Ectodermal cell (in vitro differentiated cells): Measurements from ENCODE around the gene LTV1.

Experiments
- H3K27ac ChIP-seq: 2 replicates; pipeline ENCODE4 v1.7.0; 2013; ENCODE audit warnings: mild to moderate bottlenecking, low read depth, low read length; ENCODE audit not compliant: insufficient read depth, poor library complexity, severe bottlenecking
- H3K27me3 ChIP-seq: 2 replicates; pipeline ENCODE4 v1.7.0; 2013; ENCODE audit warnings: mild to moderate bottlenecking, low read length; ENCODE audit not compliant: insufficient read depth, control insufficient read depth, poor library complexity, severe bottlenecking
- H3K36me3 ChIP-seq: one replicate; pipeline ENCODE4 v1.7.0; 2013; ENCODE audit warnings: low read length; ENCODE audit not compliant: control insufficient read depth, insufficient read depth
- H3K4me1 ChIP-seq: one replicate; pipeline ENCODE4 v1.7.0; 2013; ENCODE audit warnings: low read length; ENCODE audit not compliant: control insufficient read depth, insufficient read depth
- H3K4me3 ChIP-seq: 2 replicates; pipeline ENCODE4 v1.7.0; 2013; ENCODE audit warnings: low read depth, low read length, control low read depth; ENCODE audit not compliant: insufficient read depth
- H3K9me3 ChIP-seq: 2 replicates; pipeline ENCODE4 v1.7.0; 2013; ENCODE audit warnings: mild to moderate bottlenecking, low read length, moderate library complexity; ENCODE audit not compliant: control insufficient read depth
- WGBS, 2 experiments: methylation state at CpG; one replicate each; pipeline ENCODE4 v1.1.7; 2013; ENCODE audit warnings: missing lambda C conversion rate in 2 of 2; 5-methylcytosine and 5-hydroxymethylcytosine counted together

Gene LTV1

GRCh38 chr6:143884216-143884900, 41.2 kb downstream of the LTV1 start:
- H3K27me3 ChIP-seq: no peaks in the 10 kb centered on the region
- H3K4me3 ChIP-seq: no peak overlapping the region
- H3K27ac ChIP-seq: no peak overlapping the region
- no peaks in the 10 kb centered on the region for H3K9me3 ChIP-seq
- 91 to 93% methylated on average over 7 of the region's 7 CpGs for WGBS, 2 experiments
- no peaks in the 10 kb centered on the region for H3K36me3 ChIP-seq
- H3K4me1 ChIP-seq: no peaks in the 10 kb centered on the region

- Histone ChIP-seq H3K4me3 (no peak overlapping the region), H3K27me3 (no peaks in the 10 kb centered on the region), H3K4me1 (no peaks in the 10 kb centered on the region), H3K9me3 (no peaks in the 10 kb centered on the region), H3K27ac (no peak overlapping the region), H3K36me3 (no peaks in the 10 kb centered on the region)
- WGBS, 2 experiments: 87 to 90% methylated on average over 1 of the region's 1 CpG
Measured at GRCh38 chr6:143885116-143885515, 42.0 kb downstream of the LTV1 start.

- 83 to 100% methylated on average over 1 of the region's 1 CpG for WGBS, 2 experiments
- Histone ChIP-seq H3K27ac (no peak overlapping the region), H3K4me3 (no peak overlapping the region), H3K9me3 (no peaks in the 10 kb centered on the region), H3K27me3 (no peaks in the 10 kb centered on the region), H3K4me1 (no peaks in the 10 kb centered on the region), H3K36me3 (no peaks in the 10 kb centered on the region)
Measured at GRCh38 chr6:143894655-143895054, 51.5 kb downstream of the LTV1 start.

GRCh38 chr6:143896126-143896860, 53.2 kb downstream of the LTV1 start:
- Histone ChIP-seq H3K4me3 (no peak overlapping the region), H3K9me3 (no peaks in the 10 kb centered on the region), H3K36me3 (no peaks in the 10 kb centered on the region), H3K27me3 (no peaks in the 10 kb centered on the region), H3K4me1 (no peaks in the 10 kb centered on the region), H3K27ac (no peak overlapping the region)
- WGBS, 2 experiments: 92 to 94% methylated on average over 3 of the region's 3 CpGs

DNA sequence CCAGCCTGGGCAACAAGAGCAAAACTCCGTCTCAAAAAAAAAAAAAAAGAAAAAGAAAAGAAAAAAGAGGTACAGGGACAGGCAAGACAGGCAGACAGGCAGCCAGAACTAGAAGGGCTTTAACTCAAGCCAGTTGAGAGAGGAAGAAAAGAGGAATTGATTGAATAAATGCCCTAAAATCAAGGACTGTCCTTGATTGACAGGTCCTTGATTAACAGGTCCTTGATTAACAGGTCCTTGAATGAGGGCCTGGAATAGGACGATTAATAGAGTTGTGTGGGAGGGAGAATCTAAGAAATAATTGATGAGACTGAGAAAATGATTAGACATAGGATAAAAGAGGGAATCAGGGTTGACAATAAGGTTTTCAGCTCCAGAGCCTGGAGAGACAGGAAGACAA, 57.2 kb downstream of the LTV1 start:
- H3K4me3 ChIP-seq: no peak overlapping the region
- no peaks in the 10 kb centered on the region for H3K4me1 ChIP-seq
- 88 to 92% methylated on average over 2 of the region's 2 CpGs for WGBS, 2 experiments
- no peaks in the 10 kb centered on the region for H3K27me3 ChIP-seq
- no peaks in the 10 kb centered on the region for H3K36me3 ChIP-seq
- H3K9me3 ChIP-seq: no peaks in the 10 kb centered on the region
- H3K27ac ChIP-seq: no peak overlapping the region

DNA sequence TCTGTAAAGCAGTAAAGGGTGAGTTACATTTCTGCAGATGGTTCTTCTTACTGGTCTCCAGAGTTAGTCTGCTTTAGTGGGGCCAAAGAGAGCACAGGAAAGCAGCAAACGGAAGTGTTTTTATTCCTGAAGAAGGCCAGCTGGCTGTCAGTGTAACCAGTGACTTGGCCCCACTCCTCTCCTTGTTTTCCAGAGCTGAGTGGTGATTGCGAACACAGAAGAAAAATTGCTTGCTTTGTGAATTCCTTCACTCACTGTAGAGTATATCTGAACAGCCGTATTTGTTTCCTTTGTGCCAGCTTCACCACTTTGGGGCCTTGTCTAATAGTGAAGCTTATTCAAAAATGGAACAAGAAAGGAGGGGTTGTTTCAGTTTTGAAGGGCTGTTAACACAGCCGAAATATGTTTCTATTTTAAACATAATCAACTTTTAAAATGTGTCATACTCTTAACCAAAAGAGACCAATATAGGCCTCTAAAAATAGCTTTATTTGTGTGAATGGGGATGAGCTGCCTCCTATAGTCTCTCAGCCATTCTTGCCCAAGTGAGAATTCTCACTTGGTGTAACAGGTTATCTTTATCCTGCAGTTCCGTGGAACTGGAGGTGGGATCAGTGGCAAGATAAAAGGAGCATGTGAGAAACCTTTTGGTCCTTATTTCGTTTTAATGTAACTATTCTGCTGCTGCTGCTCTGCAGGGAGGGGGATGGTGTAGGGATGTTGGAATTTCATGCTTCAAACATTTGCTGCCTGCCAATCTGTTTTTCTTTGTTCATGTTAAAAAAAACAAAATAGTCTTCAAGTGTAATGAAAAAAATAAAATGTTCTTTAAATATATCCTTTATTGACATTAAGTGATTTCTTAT, 59.0 kb downstream of the LTV1 start:
- Histone ChIP-seq H3K27me3 (no peaks in the 10 kb centered on the region), H3K4me1 (no peaks in the 10 kb centered on the region), H3K4me3 (no peak overlapping the region), H3K36me3 (no peaks in the 10 kb centered on the region), H3K27ac (no peak overlapping the region), H3K9me3 (no peaks in the 10 kb centered on the region)
- WGBS, 2 experiments: 86 to 91% methylated on average over 5 of the region's 6 CpGs

DNA sequence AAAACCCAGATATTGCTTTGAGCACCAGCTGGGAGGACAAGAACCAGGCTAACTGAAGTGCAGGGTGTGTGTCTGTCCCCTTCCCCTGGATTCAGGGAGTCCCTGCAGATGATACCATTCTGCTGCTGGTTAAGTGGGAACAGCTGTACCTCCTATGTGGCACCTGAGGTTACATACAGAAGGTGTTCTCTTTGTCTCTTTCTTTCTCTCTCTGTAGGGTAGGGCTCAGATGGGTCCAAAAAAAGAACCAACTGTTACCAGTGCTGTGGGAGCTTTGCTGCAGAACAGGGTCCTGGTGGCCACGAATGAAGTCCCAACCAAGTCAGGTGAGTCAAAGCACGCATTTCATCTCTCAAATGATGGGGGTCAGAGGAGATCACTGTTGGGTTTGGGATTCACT, 59.7 kb downstream of the LTV1 start:
- Histone ChIP-seq H3K27ac (no peak overlapping the region), H3K9me3 (no peaks in the 10 kb centered on the region), H3K4me3 (no peak overlapping the region), H3K4me1 (no peaks in the 10 kb centered on the region), H3K36me3 (no peaks in the 10 kb centered on the region), H3K27me3 (no peaks in the 10 kb centered on the region)
- 93 to 94% methylated on average over 2 of the region's 2 CpGs for WGBS, 2 experiments

- no peak overlapping the region for H3K27ac ChIP-seq
- H3K27me3 ChIP-seq: no peaks in the 10 kb centered on the region
- no peak overlapping the region for H3K4me3 ChIP-seq
- no peaks in the 10 kb centered on the region for H3K4me1 ChIP-seq
- WGBS, 2 experiments: 83 to 91% methylated on average over 1 of the region's 1 CpG
- H3K36me3 ChIP-seq: no peaks in the 10 kb centered on the region
- no peaks in the 10 kb centered on the region for H3K9me3 ChIP-seq
Measured at GRCh38 chr6:143911028-143911427, 67.9 kb downstream of the LTV1 start.

- Histone ChIP-seq H3K36me3 (no peaks in the 10 kb centered on the region), H3K4me1 (no peaks in the 10 kb centered on the region), H3K27me3 (no peaks in the 10 kb centered on the region), H3K9me3 (no peaks in the 10 kb centered on the region), H3K27ac (no peak overlapping the region), H3K4me3 (no peak overlapping the region)
- WGBS, 2 experiments: 95% methylated on average over 1 of the region's 1 CpG
Measured at GRCh38 chr6:143912671-143913070, 69.5 kb downstream of the LTV1 start.
